ENCODE data around the gene ZNF43.
"Not testable (repeated sequence)": the region's sequence is repeated elsewhere in the genome, so short reads cannot be mapped to it uniquely, and the experiment has no call there.

Gene ZNF43

DNA sequence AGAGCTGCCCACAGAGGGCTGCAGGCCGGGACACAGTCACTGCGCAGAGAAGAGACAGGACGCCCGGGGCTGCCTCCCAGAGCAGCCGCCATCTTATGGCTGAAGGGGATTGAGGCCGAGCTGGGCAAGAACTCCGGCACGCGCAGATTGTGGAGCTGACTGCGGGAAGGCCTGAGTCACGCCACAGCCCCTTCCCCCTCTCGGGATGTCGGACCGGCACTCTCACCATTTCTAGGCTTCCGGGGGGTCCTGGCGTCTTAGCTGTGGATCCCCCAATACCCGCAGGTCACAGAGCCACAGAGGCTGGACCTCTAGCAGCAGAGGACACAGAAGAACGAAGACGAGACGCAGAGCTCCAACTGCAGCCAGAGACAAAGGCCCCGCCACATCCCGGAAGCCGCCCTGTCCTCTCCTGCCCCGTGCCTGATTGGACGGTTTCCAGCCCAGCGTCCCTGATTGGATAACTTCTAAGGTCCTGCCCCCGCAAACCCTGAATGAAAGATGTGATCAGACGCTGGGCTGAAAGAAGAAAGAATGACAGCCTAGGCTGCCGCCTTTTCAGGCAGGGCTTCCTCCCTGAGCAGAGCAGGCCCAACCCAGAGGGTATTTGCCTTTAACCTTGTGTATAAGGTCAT lies at the start of gene ZNF43:
ZNF43 (minus strand) TSS at position 373 of the 635 bp plus-strand sequence; CDS start at position 229, 144 bp downstream.
- H3K36me3 ChIP-seq (replicated peaks) = no peaks in the 10 kb centered on the region
- no peak for DNase-seq (ENCODE audit: low spot score in 2 of 2)
- in situ Hi-C loops (cut with MboI; ENCODE audit: low sequenced_read_pairs) = no loop called here
- H3K4me1 ChIP-seq = no peaks in the 10 kb centered on the region
- no peak within 1 kb of the TSS for H3K4me3 ChIP-seq
- H3K9me3 ChIP-seq = no peaks in the 10 kb centered on the region
- H3K27me3 ChIP-seq (ENCODE audit: low read depth) = no peaks in the 10 kb centered on the region

- H3K36me3 ChIP-seq (replicated peaks); DNase-seq (ENCODE audit: low spot score in 2 of 2); H3K4me1 ChIP-seq; in situ Hi-C loops (cut with MboI; ENCODE audit: low sequenced_read_pairs); H3K27me3 ChIP-seq (ENCODE audit: low read depth); H3K4me3 ChIP-seq; H3K9me3 ChIP-seq: not testable (repeated sequence)
Measured at GRCh38 chr19:21885516-21885915, 49.5 kb upstream of the ZNF43 start.

GRCh38 chr19:21884786-21885185 lies 48.8 kb upstream of the ZNF43 start:
- not testable (repeated sequence) for H3K9me3 ChIP-seq

GRCh38 chr19:21883516-21883915 lies 47.5 kb upstream of the ZNF43 start:
- Histone ChIP-seq H3K4me1 (no peaks in the 10 kb centered on the region), H3K4me3 (no peak overlapping the region), H3K36me3 (replicated peaks) (no peaks in the 10 kb centered on the region), H3K27me3 (ENCODE audit: low read depth) (no peaks in the 10 kb centered on the region), H3K9me3 (no peaks in the 10 kb centered on the region)
- DNase-seq (ENCODE audit: low spot score in 2 of 2) = no peak
- in situ Hi-C loops (cut with MboI; ENCODE audit: low sequenced_read_pairs) = no loop called here

More at GRCh38 chr19:21884786-21885185, 48.8 kb upstream of the ZNF43 start:
- DNase-seq (ENCODE audit: low spot score in 2 of 2); H3K36me3 ChIP-seq (replicated peaks); in situ Hi-C loops (cut with MboI; ENCODE audit: low sequenced_read_pairs); H3K4me3 ChIP-seq; H3K4me1 ChIP-seq; H3K27me3 ChIP-seq (ENCODE audit: low read depth): not testable (repeated sequence)

DNA sequence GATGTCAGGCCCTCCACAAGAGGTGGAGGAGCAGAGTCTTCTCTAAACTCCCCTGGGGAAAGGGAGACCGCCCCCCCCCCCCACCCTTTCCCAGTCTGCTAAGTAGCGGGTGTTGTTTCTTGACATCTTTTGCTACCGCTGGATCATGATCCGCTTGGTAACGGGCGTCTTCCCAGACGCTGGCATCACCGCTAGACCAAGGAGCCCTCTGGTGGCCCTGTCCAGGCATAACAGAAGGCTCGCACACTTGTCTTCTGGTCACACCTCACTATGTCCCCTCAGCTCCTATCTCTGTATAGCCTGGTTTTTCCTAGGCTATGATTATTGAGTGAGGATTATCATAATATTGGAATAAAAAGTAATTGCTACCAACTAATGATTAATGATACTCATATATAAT lies 44.8 kb upstream of the ZNF43 start:
- H3K4me3 ChIP-seq; H3K36me3 ChIP-seq (replicated peaks); H3K9me3 ChIP-seq; DNase-seq (ENCODE audit: low spot score in 2 of 2); H3K4me1 ChIP-seq; in situ Hi-C loops (cut with MboI; ENCODE audit: low sequenced_read_pairs); H3K27me3 ChIP-seq (ENCODE audit: low read depth): not testable (repeated sequence)

DNA sequence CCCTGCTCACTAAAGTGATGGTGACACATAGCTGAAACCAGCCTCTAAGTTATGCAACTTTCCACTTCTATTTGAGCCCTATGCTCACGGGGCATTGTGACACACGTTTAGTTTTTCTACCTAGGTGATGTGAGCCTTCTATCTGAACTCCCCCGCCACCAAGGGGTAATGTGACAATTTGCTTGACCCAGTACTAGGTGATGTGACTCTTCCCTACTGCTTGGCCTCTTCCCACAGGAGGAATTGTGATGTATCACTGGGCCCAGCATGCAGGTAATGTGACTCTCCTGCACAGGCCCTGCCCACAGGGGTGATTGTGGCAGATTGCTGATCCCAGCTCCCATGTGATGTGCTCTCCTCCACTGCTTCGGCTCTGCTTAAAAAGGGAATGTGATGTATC lies 42.7 kb upstream of the ZNF43 start:
- Histone ChIP-seq H3K9me3 (no peaks in the 10 kb centered on the region), H3K36me3 (replicated peaks) (no peaks in the 10 kb centered on the region)

GRCh38 chr19:21877976-21878375 lies 42.0 kb upstream of the ZNF43 start:
- in situ Hi-C loops (cut with MboI; ENCODE audit: low sequenced_read_pairs) = no loop called here
- Histone ChIP-seq H3K36me3 (replicated peaks) (no peaks in the 10 kb centered on the region), H3K4me1 (no peaks in the 10 kb centered on the region), H3K4me3 (no peak overlapping the region), H3K27me3 (ENCODE audit: low read depth) (no peaks in the 10 kb centered on the region), H3K9me3 (no peaks in the 10 kb centered on the region)
- DNase-seq (ENCODE audit: low spot score in 2 of 2) = no peak

More for the DNA sequence above, 42.7 kb upstream of the ZNF43 start:
- Histone ChIP-seq H3K4me3 (no peak overlapping the region), H3K27me3 (ENCODE audit: low read depth) (no peaks in the 10 kb centered on the region), H3K4me1 (no peaks in the 10 kb centered on the region)
- in situ Hi-C loops (cut with MboI; ENCODE audit: low sequenced_read_pairs) = no loop called here
- DNase-seq (ENCODE audit: low spot score in 2 of 2) = no peak

DNA sequence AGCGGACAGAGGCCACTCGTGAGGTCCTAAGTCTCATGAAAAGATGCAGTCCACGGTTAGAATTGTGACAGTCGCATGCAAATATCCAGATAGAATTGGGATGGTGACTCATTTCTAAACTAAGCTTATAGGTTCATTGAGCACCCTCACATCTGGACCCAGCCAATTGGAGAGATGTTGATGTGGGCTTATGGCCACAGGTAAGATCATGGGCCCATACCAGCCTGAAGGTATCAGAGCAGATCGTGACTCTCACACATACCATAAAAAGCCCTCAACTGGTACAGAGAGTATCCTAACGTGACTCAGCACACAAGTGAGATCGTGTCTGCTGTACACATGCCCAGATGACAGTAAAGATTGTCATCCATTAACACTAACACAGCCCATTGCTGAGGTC lies 40.6 kb upstream of the ZNF43 start:
- H3K9me3 ChIP-seq; H3K4me1 ChIP-seq; H3K36me3 ChIP-seq (replicated peaks); H3K27me3 ChIP-seq (ENCODE audit: low read depth); DNase-seq (ENCODE audit: low spot score in 2 of 2); in situ Hi-C loops (cut with MboI; ENCODE audit: low sequenced_read_pairs); H3K4me3 ChIP-seq: not testable (repeated sequence)

GRCh38 chr19:21856773-21857514 lies 21.0 kb upstream of the ZNF43 start:
- Histone ChIP-seq H3K36me3 (replicated peaks) (no peaks in the 10 kb centered on the region), H3K4me3 (no peak overlapping the region), H3K27me3 (ENCODE audit: low read depth) (no peaks in the 10 kb centered on the region), H3K9me3 (no peaks in the 10 kb centered on the region), H3K4me1 (no peaks in the 10 kb centered on the region)
- in situ Hi-C loops (cut with MboI; ENCODE audit: low sequenced_read_pairs) = no loop called here
- no peak for DNase-seq (ENCODE audit: low spot score in 2 of 2)

- no peak for DNase-seq (ENCODE audit: low spot score in 2 of 2)
- H3K4me1 ChIP-seq = no peaks in the 10 kb centered on the region
- no peaks in the 10 kb centered on the region for H3K9me3 ChIP-seq
- H3K4me3 ChIP-seq = no peak overlapping the region
- in situ Hi-C loops (cut with MboI; ENCODE audit: low sequenced_read_pairs) = no loop called here
- H3K27me3 ChIP-seq (ENCODE audit: low read depth) = no peaks in the 10 kb centered on the region
- H3K36me3 ChIP-seq (replicated peaks) = no peaks in the 10 kb centered on the region
Measured at GRCh38 chr19:21851596-21852345, 15.8 kb upstream of the ZNF43 start.

DNA sequence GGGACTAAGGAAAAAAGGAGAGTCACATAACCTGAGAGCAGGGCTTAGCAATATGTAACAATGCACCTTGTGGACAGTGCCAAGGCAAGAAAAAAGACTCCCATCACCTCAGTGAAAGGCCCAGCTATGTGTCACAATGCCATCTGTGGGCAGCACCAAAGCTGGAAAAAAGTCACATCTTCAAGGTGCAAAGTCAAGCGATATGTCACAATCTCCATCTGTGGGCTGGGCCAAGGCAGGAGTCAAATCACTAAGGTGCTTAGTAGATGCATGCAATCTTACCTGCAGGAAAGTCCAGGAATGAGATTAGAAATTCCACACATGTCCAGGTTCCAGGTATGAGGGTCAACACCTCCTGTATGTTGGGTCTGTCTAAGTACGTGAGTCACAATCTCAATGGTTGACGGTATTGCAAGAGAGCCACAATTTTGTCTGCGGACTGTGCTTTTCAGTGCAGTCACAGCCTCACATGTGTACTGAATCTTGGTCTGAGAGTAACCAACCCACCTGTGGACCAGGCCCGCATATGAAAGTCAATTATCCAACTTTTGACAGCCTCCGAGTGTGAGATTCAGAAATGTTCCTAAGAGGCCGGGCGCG lies 14.8 kb upstream of the ZNF43 start:
- in situ Hi-C loops (cut with MboI; ENCODE audit: low sequenced_read_pairs) = no loop called here
- no peaks in the 10 kb centered on the region for H3K36me3 ChIP-seq (replicated peaks)

DNA sequence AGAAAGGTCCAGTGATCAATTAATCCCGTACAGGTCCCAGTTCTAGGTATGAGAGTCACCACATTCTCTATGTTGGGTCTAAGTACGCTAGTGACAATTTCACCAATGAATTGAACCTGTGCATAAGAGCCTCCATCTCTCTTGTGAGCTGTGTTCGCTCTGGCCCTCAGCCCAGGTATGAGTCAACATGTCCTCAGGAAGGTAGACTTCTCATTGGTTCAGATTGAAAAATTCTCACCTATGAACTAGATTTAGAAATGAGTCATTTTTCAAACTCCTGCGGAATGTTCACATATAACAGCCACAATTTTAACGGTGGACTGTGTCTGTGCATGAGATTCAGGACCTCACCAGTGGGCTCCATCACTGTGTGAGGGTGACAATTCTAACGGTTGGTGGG lies 12.7 kb upstream of the ZNF43 start:
- Histone ChIP-seq H3K27me3 (ENCODE audit: low read depth) (no peaks in the 10 kb centered on the region), H3K9me3 (no peaks in the 10 kb centered on the region), H3K36me3 (replicated peaks) (no peaks in the 10 kb centered on the region), H3K4me1 (no peaks in the 10 kb centered on the region), H3K4me3 (no peak overlapping the region)
- DNase-seq (ENCODE audit: low spot score in 2 of 2) = no peak
- in situ Hi-C loops (cut with MboI; ENCODE audit: low sequenced_read_pairs) = no loop called here

More for the DNA sequence above, 14.8 kb upstream of the ZNF43 start:
- Histone ChIP-seq H3K4me1 (no peaks in the 10 kb centered on the region), H3K9me3 (no peaks in the 10 kb centered on the region), H3K27me3 (ENCODE audit: low read depth) (no peaks in the 10 kb centered on the region), H3K4me3 (no peak overlapping the region)
- no peak for DNase-seq (ENCODE audit: low spot score in 2 of 2)

DNA sequence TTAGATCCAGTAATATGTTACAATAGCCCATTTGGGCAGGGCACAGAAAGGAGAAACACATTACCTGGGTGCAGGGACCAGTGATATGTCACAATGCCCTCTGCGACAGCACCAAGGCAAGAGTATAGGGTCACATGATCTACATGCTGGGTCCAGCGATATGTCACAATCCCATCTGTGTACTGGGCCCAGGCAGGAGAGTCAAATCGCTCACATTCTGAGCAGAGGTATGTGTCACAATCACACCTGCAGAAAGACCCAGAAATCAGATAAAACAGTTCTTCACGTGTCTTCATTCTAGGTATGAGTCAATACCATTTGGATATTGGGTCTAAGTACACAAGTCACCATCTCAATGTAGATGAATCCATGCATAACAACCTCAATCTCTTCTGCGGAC lies 7.1 kb upstream of the ZNF43 start:
- H3K36me3 ChIP-seq (replicated peaks) = no peaks in the 10 kb centered on the region
- no peaks in the 10 kb centered on the region for H3K4me1 ChIP-seq
- in situ Hi-C loops (cut with MboI; ENCODE audit: low sequenced_read_pairs) = no loop called here
- DNase-seq (ENCODE audit: low spot score in 2 of 2) = no peak
- peaks cover 4% of the 10 kb centered on the region; the same call in 1 of the 2 replicates for H3K9me3 ChIP-seq
- no peak overlapping the region for H3K4me3 ChIP-seq
- H3K27me3 ChIP-seq (ENCODE audit: low read depth) = no peaks in the 10 kb centered on the region
